OCI-LY3 (cell line): ENCODE data around the gene ROBO2.

Experiments
- H2AFZ ChIP-seq: fragments of 200-600, 300-600 bp; shearing (Covaris generic); 2 replicates; pipeline ENCODE4 v1.6.0; 2014; ENCODE audit warnings: antibody characterized with exemption, low read depth, low read length
- H3K27ac ChIP-seq: fragments of 200-600, 300-600 bp; sonication (generic); 2 replicates; pipeline ENCODE4 v1.5.1; 2014; ENCODE audit warnings: mild to moderate bottlenecking, low read length, moderate library complexity, mixed read lengths
- H3K27me3 ChIP-seq: fragments of 200-600, 300-600 bp; sonication (generic); 2 replicates; pipeline ENCODE4 v1.6.1; 2014; ENCODE audit warnings: low read depth, low read length, mixed read lengths
- H3K36me3 ChIP-seq: fragments of 200-600, 300-600 bp; sonication (generic); replicated peaks from 2 replicates; pipeline ENCODE3; 2014; ENCODE audit warnings: low read depth, low read length, mixed read lengths
- H3K4me1 ChIP-seq: fragments of 300-600, 200-600 bp; sonication (generic); 2 replicates; pipeline ENCODE4 v1.6.1; 2014; ENCODE audit warnings: low read length, mixed read lengths
- H3K4me2 ChIP-seq: fragments of 200-600, 300-600 bp; sonication (generic); 2 replicates; pipeline ENCODE4 v1.6.1; 2014; ENCODE audit warnings: low read length, mixed read lengths
- H3K4me3 ChIP-seq: fragments of 300-600, 200-600 bp; sonication (generic); 2 replicates; pipeline ENCODE4 v1.5.1; 2014; ENCODE audit warnings: antibody characterized with exemption, mild to moderate bottlenecking, low read length, moderate library complexity
- H3K79me2 ChIP-seq: fragments of 300-600, 200-600 bp; shearing (Covaris generic); 2 replicates; pipeline ENCODE4 v1.6.1; 2014; ENCODE audit warnings: mild to moderate bottlenecking, low read length, mixed read lengths
- H3K9ac ChIP-seq: fragments of 300-600, 200-600 bp; shearing (Covaris generic); 2 replicates; pipeline ENCODE4 v1.6.0; 2014; ENCODE audit warnings: mild to moderate bottlenecking, low read length, moderate library complexity
- H3K9me3 ChIP-seq: fragments of 200-600, 300-600 bp; shearing (Covaris generic); 2 replicates; pipeline ENCODE4 v1.6.1; 2014; ENCODE audit warnings: low read length, mixed read lengths; ENCODE audit not compliant: insufficient read depth
- H4K20me1 ChIP-seq: fragments of 200-600, 300-600 bp; sonication (generic); 2 replicates; pipeline ENCODE4 v1.6.1; 2016; ENCODE audit warnings: low read length, mixed read lengths; ENCODE audit not compliant: insufficient read depth
- CTCF ChIP-seq: fragments of 200-600, 300-600 bp; sonication (generic); IDR thresholded peaks from 2 replicates; pipeline ENCODE4 v1.5.1; 2014; ENCODE audit warnings: antibody characterized with exemption, low read length, low read depth
- EZH2phosphoT487 ChIP-seq: fragments of 200-600 bp; shearing (Covaris generic); IDR thresholded peaks from 2 replicates; pipeline ENCODE4 v1.6.1; 2018; ENCODE audit warnings: antibody characterized with exemption, mixed run types, low read depth

The ROBO2 gene

GRCh38 chr3:77204788-77205187, 164.9 kb downstream of the ROBO2 start:
- no peaks in the 10 kb centered on the region for H3K4me1 ChIP-seq
- H3K27ac ChIP-seq, result no peak overlapping the region
- no peaks in the 10 kb centered on the region for H3K36me3 ChIP-seq
- no peaks in the 10 kb centered on the region for H3K79me2 ChIP-seq
- H4K20me1 ChIP-seq, result no peaks in the 10 kb centered on the region
- H3K27me3 ChIP-seq, result no peaks in the 10 kb centered on the region
- no peaks in the 10 kb centered on the region for H3K9me3 ChIP-seq
- no peak for TF ChIP-seq EZH2phosphoT487
- no peak for TF ChIP-seq CTCF
- no peak overlapping the region for H3K4me3 ChIP-seq
- H2AFZ ChIP-seq, result no peak overlapping the region
- H3K9ac ChIP-seq, result no peak overlapping the region
- no peak overlapping the region for H3K4me2 ChIP-seq

DNA sequence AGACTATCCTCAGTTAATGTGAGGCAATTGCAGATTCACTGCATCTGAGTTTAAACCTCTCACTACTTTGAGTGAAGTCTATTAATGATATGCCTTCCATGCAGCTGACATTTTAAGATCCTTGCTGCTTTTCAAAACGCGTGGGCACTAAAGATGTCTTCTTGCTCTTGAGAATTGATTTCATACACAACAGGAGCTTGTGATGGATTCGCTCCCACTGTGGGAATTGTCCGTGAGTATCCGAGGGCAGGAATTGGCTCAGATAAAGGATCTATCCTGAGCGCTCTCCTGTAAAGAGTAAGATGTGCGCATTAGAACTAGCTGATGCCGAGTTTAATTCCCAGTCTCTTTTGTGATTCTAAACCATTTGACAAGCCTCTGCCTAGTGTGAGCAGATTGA, 167.9 kb downstream of the ROBO2 start:
- Histone ChIP-seq H2AFZ (no peak overlapping the region), H3K4me3 (no peak overlapping the region), H3K9ac (no peak overlapping the region), H3K27ac (no peak overlapping the region), H3K4me2 (no peak overlapping the region), H4K20me1 (no peaks in the 10 kb centered on the region), H3K4me1 (no peaks in the 10 kb centered on the region), H3K36me3 (no peaks in the 10 kb centered on the region), H3K9me3 (no peaks in the 10 kb centered on the region), H3K79me2 (no peaks in the 10 kb centered on the region), H3K27me3 (no peaks in the 10 kb centered on the region)
- TF ChIP-seq CTCF (no peak), EZH2phosphoT487 (no peak)

DNA sequence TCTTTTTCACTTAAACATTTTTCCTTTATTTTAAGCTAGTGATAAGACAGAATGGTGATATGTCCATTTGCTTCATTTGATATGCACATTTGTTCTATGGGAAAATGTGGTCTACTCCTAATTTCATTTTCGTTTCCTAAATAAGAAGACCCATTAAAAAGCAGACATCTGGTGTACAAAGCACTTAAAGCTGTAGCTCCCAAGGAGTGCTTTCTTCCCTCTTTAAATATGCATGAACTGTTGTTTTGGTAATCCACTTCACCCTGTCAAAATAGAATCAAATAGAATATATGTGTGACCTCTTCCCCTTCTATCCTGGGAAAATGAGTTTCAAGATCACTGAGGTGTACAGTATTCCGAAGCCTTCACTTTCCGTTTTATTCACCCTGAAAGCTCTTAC, 182.8 kb downstream of the ROBO2 start:
- Histone ChIP-seq H3K79me2 (no peaks in the 10 kb centered on the region), H3K9ac (no peak overlapping the region), H3K9me3 (no peaks in the 10 kb centered on the region), H3K4me1 (no peaks in the 10 kb centered on the region), H3K27me3 (no peaks in the 10 kb centered on the region), H3K27ac (no peak overlapping the region), H4K20me1 (no peaks in the 10 kb centered on the region), H3K36me3 (no peaks in the 10 kb centered on the region), H2AFZ (no peak overlapping the region), H3K4me3 (no peak overlapping the region), H3K4me2 (no peak overlapping the region)
- TF ChIP-seq EZH2phosphoT487, result no peak
- no peak for TF ChIP-seq CTCF

DNA sequence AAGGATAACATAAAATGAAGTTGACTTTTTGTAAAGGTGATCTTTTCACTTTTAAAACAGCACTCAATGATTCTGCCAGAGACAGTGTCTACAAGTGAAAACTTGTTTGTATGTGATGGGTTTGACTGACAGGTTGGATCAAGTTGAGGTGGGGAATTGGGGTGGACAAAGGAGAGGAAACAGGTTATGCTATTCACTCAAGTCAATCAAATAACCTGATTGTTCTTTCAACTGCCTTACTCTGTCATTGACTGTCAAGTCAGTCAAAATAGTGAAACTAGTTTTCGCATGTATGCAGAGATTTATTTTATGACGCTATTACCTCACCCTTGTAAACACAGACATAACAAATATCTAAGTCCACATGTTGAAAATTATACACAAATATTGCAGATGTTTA, 187.7 kb downstream of the ROBO2 start:
- H3K4me1 ChIP-seq, result no peaks in the 10 kb centered on the region
- no peak overlapping the region for H2AFZ ChIP-seq
- no peak overlapping the region for H3K4me3 ChIP-seq
- no peaks in the 10 kb centered on the region for H4K20me1 ChIP-seq
- no peaks in the 10 kb centered on the region for H3K36me3 ChIP-seq
- no peaks in the 10 kb centered on the region for H3K79me2 ChIP-seq
- H3K27ac ChIP-seq, result no peak overlapping the region
- H3K9ac ChIP-seq, result no peak overlapping the region
- TF ChIP-seq CTCF, result no peak
- no peak for TF ChIP-seq EZH2phosphoT487
- no peak overlapping the region for H3K4me2 ChIP-seq
- no peaks in the 10 kb centered on the region for H3K27me3 ChIP-seq
- no peaks in the 10 kb centered on the region for H3K9me3 ChIP-seq
